ENCODE results near the gene LTN1.

LTN1 gene

DNA sequence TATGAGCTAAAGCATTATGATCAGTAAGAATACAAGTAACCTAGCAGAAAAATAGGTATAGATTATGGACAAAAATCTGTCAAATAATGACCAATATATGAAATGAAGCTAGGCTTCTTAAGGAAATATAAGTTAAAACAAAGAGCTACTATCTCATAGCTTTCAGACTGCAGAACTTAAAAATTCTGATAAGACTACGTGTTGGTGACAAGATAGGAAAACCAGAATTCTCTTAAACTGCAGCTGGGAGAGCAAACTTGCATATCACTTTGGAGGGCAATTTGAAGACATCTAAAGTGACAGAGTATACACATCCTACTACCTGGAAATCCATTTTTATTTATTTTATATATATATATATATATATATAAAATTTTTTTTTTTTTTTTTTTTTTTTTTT, 65.5 kb downstream of the LTN1 start:
- no peak for DNase-seq (ENCODE audit: low spot score)

DNA sequence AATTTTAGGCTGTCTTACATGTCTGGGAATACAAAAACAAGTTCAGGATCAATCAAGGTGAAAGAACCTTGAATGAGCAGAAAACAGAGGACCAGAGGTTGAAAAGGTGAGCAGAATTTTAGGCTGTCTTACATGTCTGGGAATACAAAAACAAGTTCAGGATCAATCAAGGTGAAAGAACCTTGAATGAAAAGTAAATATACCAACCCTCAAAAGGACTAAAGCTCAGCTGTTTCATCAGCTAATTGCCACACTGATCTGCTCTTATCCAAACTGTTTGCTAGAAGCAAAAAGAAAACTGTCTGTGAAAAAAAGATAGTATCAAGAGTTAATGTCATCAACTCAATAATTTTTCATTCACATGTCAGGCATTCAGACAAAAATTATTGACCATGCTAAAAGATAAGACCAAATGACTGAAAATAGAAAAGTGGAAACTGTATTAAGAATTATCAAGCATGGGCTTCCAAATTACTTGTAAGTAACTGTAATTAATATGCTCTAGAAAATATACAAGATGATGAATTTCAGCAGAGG, 69.2 kb downstream of the LTN1 start:
- DNase-seq (ENCODE audit: low spot score) = no peak

DNA sequence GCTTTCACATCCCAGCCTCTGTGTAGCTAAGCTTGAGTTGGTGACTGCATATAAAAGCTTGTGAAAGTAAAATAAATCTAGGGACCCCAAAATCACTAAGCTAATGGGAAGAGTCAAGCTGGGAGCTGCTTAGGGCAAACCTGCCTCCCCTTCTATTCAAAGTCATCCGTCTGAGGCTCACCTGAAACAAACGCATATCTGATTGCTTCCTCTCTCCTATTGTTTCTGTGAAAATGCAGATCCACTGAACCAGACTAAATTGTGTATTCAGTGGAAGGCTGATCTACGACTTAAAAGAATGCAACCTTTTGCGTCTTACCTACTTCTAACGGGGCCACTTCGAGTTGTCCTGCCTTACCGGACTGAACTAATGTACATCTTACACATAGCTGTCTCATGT, 70.3 kb downstream of the LTN1 start:
- DNase-seq (ENCODE audit: low spot score) = no peak

DNA sequence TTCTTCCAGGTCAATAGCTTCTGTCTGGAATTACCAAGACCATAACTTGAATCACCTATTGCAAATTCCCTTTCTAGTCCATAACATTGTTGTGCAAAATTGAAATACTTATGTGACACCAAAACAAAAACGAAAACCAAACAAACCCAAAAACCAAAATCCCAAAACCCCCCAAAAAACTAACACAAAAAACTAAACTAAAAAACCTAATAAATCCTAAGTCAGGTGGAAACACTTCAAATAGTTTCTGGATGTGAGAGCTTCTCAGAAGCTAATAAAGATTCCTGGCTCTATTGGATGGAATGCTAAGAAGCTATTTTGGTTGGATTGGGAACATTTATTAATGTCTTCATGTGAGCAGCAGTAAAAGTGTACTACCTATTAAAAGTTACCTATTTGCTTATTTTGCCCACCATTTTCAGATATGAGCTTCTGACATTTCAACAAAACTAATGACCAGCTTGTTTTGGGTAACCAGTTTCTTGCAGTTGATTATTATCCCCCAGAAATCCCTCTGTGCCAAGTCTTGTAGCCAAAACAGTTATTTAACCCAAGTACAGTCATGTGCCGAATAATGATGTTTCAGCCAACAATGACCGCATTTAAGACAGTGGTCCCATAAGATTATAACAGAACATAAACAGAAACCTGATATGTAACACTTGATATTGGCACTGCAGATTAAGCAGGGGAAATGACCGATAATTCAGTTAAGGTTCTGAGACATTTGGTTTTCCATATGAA, 76.4 kb downstream of the LTN1 start:
- no peak for DNase-seq (ENCODE audit: low spot score)

DNA sequence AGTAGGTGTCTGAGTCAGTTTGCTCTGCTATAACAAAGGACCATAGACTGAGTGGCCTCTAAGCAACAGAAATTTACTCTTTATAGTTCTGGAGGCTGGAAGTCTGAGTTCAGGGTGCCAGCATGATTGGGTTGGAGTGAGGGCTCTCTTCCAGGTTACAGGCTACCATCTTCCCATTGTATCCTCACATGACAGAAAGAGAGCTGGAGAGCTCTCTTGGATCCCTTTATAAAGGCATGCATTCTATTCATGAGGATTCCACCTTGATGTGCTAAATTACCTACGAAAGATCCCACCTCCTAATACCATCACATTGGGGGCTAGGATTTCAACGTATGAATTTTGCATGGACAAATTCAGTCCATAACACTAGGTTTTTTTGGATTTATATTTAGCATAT, 79.6 kb downstream of the LTN1 start:
- no peak for DNase-seq (ENCODE audit: low spot score)

DNA sequence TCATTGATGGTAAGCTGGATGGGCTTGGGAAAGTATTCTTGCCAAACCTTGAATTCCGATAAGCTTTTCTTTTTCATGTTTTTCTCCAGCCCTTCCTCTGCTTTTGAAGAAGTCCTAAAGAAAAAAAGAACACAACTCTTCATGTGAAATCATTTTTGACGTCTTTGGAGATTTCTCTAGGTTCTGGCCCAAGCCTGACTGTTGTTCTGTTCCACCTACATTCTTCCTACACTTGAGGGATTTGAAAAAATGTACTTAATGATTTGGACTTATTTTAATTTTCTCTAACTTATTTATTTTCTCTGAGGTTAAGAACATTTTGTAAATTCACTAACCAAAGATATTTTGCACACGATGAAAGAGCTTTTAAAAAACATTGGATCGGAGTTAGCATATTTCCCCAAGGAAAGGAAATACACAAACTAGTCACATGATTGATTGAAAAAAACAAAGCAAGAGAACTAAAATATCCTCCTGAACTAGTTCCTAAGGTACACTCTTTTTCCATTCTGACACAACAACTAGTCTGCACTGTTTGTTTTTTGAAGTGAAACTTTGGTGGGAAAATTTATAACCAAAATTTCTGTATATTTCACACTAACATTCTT, 82.3 kb downstream of the LTN1 start:
- DNase-seq (ENCODE audit: low spot score) = no peak

DNA sequence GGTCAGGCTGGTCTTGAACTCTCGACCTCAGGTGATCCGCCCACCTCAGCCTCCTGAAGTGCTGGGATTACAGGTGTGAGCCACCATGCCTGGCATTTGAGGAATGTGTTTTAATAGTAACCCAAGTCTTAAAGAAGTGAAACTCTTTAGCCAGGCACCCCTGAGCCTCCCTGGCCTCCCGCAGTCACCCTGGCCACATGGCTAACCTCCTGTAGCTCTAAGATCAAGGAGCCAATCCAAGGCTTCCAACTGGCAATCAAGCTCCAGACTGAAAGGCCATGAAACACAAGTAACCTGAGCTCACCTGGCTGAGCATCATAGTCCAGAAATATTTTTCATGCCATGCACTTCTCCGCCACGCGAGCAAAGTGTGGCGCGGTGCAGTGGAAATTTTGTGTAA, 84.3 kb downstream of the LTN1 start:
- DNase-seq (ENCODE audit: low spot score) = no peak

DNA sequence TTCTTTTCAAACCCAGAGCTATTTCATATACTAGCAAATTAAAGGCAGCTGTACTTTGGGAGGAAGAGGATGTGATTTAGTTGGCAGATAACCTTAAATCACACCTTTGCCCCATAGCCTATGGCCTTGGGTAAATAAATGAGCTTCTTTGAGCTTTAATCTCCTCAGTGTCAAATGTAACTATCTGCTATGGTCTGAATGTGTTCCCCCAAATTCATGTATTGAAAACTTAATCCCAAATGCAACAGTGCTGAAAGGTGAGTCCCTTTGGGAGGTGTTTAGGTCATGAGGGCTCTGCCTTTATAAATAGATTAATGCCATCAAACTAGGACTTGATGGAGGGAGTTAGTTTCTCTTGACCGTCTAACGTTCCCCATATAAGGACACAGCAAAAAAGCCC, 85.8 kb downstream of the LTN1 start:
- DNase-seq (ENCODE audit: low spot score) = no peak

DNA sequence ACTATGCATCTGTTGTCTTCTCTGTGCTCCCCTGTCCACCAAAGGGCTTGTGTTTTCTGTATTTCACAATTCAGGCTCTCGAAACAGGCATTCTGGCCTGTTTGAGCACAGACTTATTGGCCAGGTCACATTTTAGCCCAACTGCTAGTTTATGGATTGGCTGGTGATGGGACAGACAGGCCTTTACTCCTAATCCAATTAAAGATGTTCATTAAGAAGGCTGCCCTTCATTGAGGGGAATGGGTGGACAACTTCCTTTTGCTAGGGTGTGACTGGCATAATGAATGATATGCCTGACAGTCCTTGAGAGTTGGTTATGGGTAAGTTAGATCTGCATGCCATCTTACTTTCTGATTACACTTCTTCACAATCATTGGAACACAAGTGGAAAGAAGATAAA, 86.4 kb downstream of the LTN1 start:
- DNase-seq (ENCODE audit: low spot score) = no peak

DNA sequence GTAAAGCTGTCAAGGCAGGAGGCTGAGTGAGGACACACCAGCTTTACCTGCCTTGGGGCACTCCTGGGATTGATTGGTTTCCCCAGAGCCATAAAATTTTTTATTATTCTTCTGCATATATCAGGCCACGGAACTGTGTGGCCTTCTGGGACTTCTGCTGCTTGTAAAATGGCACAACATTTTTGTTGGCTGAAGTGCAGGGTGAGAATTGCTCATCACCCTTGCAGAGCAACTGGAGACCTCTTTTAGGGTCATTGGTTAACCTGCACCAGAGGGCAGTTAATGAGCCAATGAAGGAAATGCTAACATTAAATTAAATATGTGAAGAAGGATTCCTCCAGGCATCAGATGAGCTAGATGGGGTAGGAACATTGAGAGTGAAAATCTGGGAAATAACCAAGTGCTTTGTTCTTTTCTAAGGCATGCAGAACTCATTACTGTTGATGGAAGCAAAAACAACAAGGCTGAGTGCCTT, 87.7 kb downstream of the LTN1 start:
- no peak for DNase-seq (ENCODE audit: low spot score)

DNA sequence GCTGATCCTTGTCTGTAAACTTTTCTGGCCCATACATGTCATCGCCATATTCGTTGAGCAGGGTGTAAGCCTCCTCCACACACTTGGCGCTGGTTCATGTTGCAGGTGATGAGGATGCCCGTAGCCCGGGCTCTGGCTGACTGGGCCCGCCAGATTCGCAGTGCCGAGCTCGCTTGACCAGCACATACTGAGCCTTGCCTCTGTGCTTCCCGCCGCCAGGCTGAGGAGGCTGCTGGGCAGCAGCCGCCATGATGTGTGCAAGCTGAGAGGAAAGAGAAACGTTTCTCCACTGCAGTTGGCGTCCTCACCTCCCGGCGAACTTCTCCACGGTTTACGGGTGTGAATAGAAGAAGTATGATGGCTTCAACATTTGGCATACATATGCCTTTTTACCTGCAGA, 89.2 kb downstream of the LTN1 start:
- no peak for DNase-seq (ENCODE audit: low spot score)

DNA sequence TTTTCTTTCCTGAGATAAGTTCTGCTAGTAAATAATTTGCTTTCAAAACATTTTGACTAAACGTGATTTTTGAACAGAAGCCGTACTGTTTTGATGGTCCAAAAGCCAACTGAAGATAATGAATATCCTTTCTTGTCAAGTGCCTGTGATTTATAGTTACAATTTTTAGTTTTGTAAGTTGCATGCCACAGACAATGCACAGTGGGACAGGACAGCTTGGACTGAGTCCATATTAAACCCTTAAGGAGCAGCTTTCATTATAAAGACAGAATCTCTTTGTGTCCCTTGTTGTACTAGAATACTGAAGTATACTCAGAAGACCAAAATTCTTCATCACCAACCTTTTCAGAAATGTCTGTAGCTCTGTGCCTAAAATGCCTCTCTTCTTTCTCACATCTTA, 92.2 kb downstream of the LTN1 start:
- no peak for DNase-seq (ENCODE audit: low spot score)

DNA sequence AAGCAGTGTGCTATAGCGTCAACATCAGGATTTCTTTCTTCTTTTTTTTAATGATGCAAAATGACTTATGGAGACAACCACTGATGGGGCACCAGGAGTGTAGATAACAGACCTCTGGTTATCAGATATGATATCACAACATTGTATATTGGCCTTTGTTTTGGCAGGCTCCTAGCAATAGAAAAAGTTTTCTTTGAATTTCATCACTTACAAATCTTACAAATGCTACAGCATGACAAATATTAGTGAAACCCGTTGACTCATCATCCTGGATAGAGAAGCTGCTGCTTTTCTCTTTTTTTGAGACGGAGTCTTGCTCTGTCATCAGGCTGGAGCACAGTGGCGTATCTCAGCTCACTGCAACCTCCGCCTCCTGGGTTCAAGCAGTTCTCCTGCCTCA, 92.9 kb downstream of the LTN1 start:
- DNase-seq (ENCODE audit: low spot score) = no peak

DNA sequence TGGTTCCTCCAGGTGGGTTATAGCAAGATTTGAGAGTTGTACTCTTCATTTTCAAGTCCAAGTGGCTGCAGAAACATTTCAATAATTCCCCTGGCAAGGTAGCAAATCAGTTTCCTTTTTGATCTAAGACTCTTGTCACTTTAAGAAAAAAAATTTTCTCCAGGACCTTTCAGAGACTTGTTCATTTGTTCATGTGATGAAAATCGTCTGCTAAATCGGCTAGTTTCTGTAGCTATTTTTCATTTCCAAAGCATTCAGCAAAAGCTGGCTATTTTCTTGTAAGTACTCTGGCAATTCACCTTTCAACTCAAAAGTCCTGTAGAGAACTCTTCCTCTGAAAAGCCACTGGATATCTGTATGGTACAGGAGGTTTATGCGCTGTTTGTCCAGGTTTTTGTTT, 93.5 kb downstream of the LTN1 start:
- no peak for DNase-seq (ENCODE audit: low spot score)

DNA sequence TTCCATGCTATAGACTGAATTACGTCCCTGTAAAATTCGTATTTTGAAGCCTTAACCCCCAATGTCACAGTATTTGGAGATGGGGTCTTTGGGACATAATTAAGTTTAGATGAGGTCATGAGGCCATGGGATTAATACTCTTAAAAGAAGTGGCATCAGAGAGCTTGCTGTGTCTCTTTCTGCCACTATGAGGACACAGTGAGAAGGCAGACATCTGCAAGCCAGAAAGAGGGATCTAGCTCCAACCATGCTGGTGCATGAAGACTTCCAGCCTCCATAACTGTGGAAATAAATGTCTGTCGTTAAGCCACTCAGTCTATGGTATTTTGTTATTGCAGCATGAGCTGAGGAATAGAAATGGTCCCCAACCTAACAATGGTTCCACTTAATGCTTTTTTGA, 99.0 kb downstream of the LTN1 start:
- no peak for DNase-seq (ENCODE audit: low spot score)

DNA sequence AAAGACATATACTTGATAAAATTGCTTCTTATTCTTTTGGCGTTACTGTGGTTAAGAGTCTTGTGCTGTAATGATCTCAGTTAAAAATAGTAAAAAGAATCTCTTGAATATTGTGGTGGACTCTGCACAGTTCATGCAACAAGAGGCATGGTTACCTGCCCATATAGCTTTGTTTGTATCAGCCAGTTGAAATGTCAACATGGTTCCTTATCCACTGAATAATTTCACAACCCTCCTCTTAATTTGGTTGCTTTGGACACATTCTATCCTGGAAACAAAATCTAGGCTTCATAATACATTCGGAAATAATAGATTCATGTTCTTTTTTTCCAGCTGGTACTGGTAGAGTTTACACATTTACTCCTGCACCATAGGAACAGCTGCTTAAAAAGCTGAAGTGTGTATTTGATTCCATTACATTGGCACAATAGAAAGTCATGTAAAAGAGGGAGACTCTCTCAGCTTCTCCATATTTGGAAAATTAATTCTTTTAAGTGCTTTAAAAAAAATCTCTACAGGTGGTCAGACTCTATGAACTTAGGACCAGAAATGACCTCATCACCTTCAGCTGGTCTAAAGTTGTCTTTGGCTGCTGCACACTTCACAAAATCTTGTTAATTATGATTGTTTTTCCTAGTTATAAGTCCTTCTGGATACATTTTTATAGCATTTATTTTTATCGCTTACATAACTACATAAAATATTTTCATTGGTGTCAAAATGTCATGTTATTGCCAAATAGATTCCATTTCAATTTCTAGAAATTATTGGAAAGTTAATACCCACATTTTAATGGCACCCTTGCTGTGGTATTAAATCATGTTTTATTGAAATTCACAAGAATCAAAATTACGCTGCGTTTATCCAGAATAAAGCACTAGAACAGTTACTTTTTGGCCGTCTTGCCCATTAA, 100.2 kb downstream of the LTN1 start:
- DNase-seq (ENCODE audit: low spot score) = no peak

DNA sequence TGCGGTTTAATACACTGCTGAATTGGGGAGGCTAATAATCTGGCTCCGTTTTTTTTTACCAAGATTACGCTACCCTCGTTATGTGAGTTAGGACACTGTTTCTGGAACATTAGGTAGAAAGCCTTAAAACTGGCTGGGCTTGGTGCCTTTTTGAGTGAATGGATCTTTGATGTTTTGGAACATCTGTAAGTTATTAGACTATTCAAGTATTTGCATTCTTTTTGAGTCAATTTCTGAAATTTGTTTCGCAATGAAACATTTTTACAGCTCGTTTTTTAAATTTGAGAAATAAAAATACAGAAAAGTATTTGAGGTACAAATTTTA, 106.9 kb downstream of the LTN1 start:
- DNase-seq (ENCODE audit: low spot score) = no peak

DNA sequence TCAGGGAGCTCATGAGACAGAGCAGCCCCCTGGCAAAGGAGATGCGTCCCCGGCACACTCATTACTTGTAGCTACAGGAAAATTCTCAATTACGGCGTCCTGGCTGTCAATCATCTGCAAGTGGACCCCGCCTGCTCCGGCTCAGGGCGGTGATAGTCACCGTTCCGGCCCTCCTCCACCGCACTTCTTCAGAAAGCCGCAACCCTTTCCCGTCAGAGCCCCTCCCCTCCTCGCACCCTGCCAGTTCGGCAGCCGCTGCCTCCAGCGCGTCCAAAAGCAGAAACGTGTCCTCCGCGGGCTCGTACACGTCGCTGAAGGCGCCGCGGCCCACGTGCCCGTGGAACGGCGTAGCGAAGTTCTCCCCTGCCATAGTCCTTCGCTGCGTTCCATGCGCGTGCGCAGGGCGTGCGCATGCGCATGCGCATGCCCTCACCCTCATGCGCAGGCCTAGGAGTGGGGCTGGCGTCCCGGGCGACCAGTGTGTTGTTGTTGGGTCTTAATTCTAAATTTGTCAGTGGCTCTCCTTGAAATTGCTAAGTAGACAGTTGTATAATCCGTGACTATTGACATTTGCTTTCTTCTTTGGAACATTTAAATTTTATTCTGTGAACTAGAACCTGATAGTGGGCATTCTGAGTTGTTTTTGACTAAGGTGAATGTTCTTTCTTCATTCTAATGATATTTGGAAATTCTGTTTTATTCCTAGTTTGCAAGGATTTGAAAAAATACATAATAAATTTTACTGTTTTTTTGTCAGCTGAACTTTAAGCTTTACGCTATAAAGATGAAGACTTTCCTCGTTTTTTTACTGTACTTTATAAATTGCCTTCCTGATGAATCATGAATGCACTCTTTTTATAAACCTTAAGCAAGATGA, 107.5 kb downstream of the LTN1 start:
- peak; percentile 94 for DNase-seq (ENCODE audit: low spot score)

DNA sequence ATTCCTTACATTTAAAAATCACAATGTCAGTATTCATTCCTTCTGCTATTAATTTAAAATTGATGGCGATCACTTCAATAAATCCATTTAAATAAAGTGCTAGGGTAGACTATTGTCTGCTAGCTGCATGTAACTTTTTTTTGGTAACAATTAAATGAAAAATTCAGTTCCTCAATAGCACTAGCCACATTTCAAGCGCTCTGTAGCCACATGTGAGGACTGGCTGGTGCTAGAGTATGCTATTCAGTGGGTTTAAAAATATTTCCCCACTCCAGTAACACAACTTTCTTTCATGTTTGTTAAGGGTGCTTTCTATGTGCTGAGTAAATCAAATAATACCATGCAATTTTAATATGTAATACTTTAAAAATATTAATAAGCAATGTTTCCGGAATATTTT, 108.2 kb downstream of the LTN1 start:
- no peak for DNase-seq (ENCODE audit: low spot score)

DNA sequence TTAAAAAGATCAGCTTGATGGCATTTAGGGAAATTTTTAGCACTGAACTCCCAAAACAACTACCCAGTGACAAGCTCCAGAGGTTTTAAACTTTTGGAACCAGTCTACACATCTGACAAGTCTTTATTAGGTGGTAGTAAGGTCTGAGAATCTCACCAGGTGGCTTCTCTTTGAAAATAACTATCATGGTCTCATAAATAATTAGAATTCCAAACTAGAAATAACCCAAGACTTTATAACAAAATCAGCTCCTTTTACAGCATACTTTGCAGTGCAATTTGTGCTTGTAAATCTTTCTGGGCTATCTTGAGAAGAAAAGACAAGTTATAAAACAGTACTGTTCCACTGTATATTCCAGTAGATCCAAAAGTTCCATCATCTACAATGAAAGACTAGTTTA, 108.7 kb downstream of the LTN1 start:
- DNase-seq (ENCODE audit: low spot score) = no peak

DNA sequence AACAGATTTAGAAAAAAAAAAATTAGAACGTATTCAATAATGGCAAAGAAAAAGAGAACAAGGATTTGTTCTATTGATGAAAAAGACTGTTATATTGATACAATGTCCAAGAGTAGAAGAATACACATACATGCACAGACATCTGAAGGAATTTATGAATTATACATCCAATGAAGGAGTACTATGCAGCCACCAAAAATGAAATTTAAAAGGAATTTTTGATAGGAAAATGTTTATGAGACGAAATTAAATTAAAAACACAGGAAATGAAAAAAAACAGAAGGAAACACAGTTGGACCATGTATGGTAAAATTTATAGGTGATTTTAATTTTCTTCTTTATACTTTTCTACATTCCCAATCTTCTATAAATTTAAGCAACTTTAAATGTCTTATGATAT, 110.3 kb downstream of the LTN1 start:
- no peak for DNase-seq (ENCODE audit: low spot score)
